Karpas-422 (cell line): ENCODE measurements around the gene DAPK2. TPM values are rescaled to one million over a fixed set of nuclear protein-coding genes. Genes with fewer than 3 reads are reported as not detected.
"Not testable (repeated sequence)": the region's sequence is repeated elsewhere in the genome, so short reads cannot be mapped to it uniquely, and the experiment has no call there.

Experiments
- DNase-seq: peaks from one replicate; pipeline ENCODE4 v3.0.0-alpha.2; 2015
- H2AFZ ChIP-seq: fragments of 200-600 bp; sonication (generic); 2 replicates; pipeline ENCODE4 v1.6.1; 2014; ENCODE audit warnings: antibody characterized with exemption, low read length, mixed read lengths
- H3K27ac ChIP-seq: fragments of 200-600 bp; sonication (generic); 2 replicates; pipeline ENCODE4 v1.5.1; 2014; ENCODE audit warnings: mild to moderate bottlenecking, low read length, moderate library complexity
- H3K27me3 ChIP-seq: fragments of 200-600 bp; sonication (generic); 2 replicates; pipeline ENCODE4 v1.6.1; 2014; ENCODE audit warnings: low read length, mixed read lengths
- H3K36me3 ChIP-seq: fragments of 200-600 bp; sonication (generic); 2 replicates; pipeline ENCODE4 v1.6.1; 2014; ENCODE audit warnings: low read length, mixed read lengths; ENCODE audit not compliant: insufficient read depth
- H3K4me1 ChIP-seq: fragments of 200-600 bp; sonication (generic); 2 replicates; pipeline ENCODE4 v1.6.1; 2014; ENCODE audit warnings: mild to moderate bottlenecking, low read length, mixed read lengths
- H3K4me2 ChIP-seq: fragments of 200-600 bp; sonication (generic); 2 replicates; pipeline ENCODE4 v1.6.1; 2014; ENCODE audit warnings: low read length, low read depth, mild to moderate bottlenecking; ENCODE audit not compliant: poor library complexity, severe bottlenecking
- H3K4me3 ChIP-seq: fragments of 200-600 bp; sonication (generic); 2 replicates; pipeline ENCODE4 v1.5.1; 2014; ENCODE audit warnings: mild to moderate bottlenecking, antibody characterized with exemption, low read length, mixed read lengths
- H3K79me2 ChIP-seq: fragments of 200-600 bp; sonication (generic); 2 replicates; pipeline ENCODE4 v1.6.1; 2014; ENCODE audit warnings: mild to moderate bottlenecking, low read length, mixed read lengths
- H3K9ac ChIP-seq: fragments of 200-600 bp; sonication (generic); 2 replicates; pipeline ENCODE4 v1.6.0; 2014; ENCODE audit warnings: low read length
- H3K9me2 ChIP-seq: fragments of 200-600 bp; sonication (generic), shearing (Covaris generic); replicated peaks from 2 replicates; pipeline ENCODE4 v1.6.0; 2014; ENCODE audit warnings: mild to moderate bottlenecking, low read length, moderate library complexity; ENCODE audit not compliant: insufficient read depth
- H3K9me3 ChIP-seq: fragments of 300-700, 200-600 bp; sonication (generic); 2 replicates; pipeline ENCODE4 v1.6.1; 2014; ENCODE audit warnings: low read length, mixed read lengths
- H4K20me1 ChIP-seq: fragments of 200-600 bp; sonication (generic); 2 replicates; pipeline ENCODE4 v1.6.1; 2014; ENCODE audit warnings: mild to moderate bottlenecking, antibody characterized with exemption, low read length, low read depth; ENCODE audit not compliant: insufficient read depth
- total RNA-seq: library from RNA; depleted of rRNA; stranded (reverse); fragments of >200 nt; shearing (Covaris generic); gene quantifications from 2 replicates; pipeline ENCODE4 v1.2.3, GENCODE V29; 2014; ENCODE audit warnings: low replicate concordance

Gene DAPK2
- total RNA-seq, 1 experiment from 2014 or later, result 40.4 TPM

- Histone ChIP-seq H3K79me2 (no peaks in the 10 kb centered on the region), H3K36me3 (no peaks in the 10 kb centered on the region), H3K9me3 (no peaks in the 10 kb centered on the region), H2AFZ (no peak overlapping the region), H3K4me1 (peaks cover 7% of the 10 kb centered on the region), H3K4me2 (no peak overlapping the region), H3K4me3 (no peak overlapping the region), H3K9me2 (no peaks in the 10 kb centered on the region), H3K9ac (no peak overlapping the region), H3K27me3 (no peaks in the 10 kb centered on the region), H3K27ac (no peak overlapping the region), H4K20me1 (no peaks in the 10 kb centered on the region)
- DNase-seq, result no peak
Observed at GRCh38 chr15:64066451-64066850, 20.2 kb upstream of the DAPK2 start.

- Histone ChIP-seq H3K36me3 (no peaks in the 10 kb centered on the region), H3K27ac (no peak overlapping the region), H4K20me1 (no peaks in the 10 kb centered on the region), H3K4me3 (no peak overlapping the region), H3K79me2 (no peaks in the 10 kb centered on the region), H3K4me1 (no peaks in the 10 kb centered on the region), H3K9me2 (no peaks in the 10 kb centered on the region), H3K4me2 (no peak overlapping the region), H2AFZ (no peak overlapping the region), H3K9me3 (no peaks in the 10 kb centered on the region), H3K27me3 (no peaks in the 10 kb centered on the region), H3K9ac (no peak overlapping the region)
- DNase-seq, result no peak
Observed at GRCh38 chr15:64060716-64061115, 14.4 kb upstream of the DAPK2 start.

GRCh38 chr15:64059104-64059503 is 12.8 kb upstream of the DAPK2 start:
- not testable (repeated sequence) for H3K27me3 ChIP-seq, H3K4me3 ChIP-seq, H3K4me1 ChIP-seq, H3K4me2 ChIP-seq, H2AFZ ChIP-seq, H3K9ac ChIP-seq, H3K27ac ChIP-seq, H3K9me3 ChIP-seq, H3K36me3 ChIP-seq, DNase-seq, H4K20me1 ChIP-seq, H3K79me2 ChIP-seq, H3K9me2 ChIP-seq

- Histone ChIP-seq H3K27ac (no peak overlapping the region), H3K27me3 (no peaks in the 10 kb centered on the region), H3K4me3 (no peak overlapping the region), H3K36me3 (no peaks in the 10 kb centered on the region), H4K20me1 (no peaks in the 10 kb centered on the region), H3K4me2 (no peak overlapping the region), H3K9ac (no peak overlapping the region), H3K9me2 (no peaks in the 10 kb centered on the region), H2AFZ (no peak overlapping the region), H3K9me3 (no peaks in the 10 kb centered on the region), H3K4me1 (no peaks in the 10 kb centered on the region), H3K79me2 (no peaks in the 10 kb centered on the region)
- no peak for DNase-seq
Observed at GRCh38 chr15:64058279-64058678, 12.0 kb upstream of the DAPK2 start.

- not testable (repeated sequence) for H3K4me1 ChIP-seq, H3K9me3 ChIP-seq, H3K9ac ChIP-seq, H2AFZ ChIP-seq, H4K20me1 ChIP-seq, DNase-seq, H3K27me3 ChIP-seq, H3K79me2 ChIP-seq, H3K4me2 ChIP-seq, H3K27ac ChIP-seq, H3K9me2 ChIP-seq, H3K4me3 ChIP-seq, H3K36me3 ChIP-seq
Observed at GRCh38 chr15:64053674-64054073, 7.4 kb upstream of the DAPK2 start.

DNA sequence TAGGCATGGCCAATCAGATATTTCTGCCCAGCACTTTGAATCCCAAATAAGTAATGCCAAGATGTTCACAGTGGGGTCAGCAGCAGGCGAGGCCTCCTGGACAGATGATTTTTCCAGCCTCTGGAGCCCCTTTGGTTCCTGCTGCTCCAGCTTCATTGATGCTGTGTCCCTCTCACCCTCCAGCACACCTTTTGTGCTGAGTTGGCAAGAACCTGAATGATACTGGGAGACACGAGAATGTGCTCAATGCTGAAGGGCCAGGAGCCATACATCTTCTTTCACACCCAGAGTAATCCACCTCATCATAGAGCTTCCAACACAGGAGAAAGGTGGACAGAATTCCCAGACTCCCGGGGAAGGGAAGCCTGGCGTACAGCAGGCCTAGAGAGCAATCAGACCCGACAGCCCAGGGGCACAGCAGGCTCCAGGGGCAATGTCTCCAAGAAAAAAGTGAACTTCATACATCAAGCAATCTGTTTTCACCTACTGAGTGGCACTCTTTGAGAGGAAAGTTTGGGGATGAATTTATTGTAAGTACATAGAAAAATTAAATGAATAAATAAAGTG is 6.7 kb upstream of the DAPK2 start:
- Histone ChIP-seq H3K27ac (no peak overlapping the region), H3K9ac (no peak overlapping the region), H3K9me3 (no peaks in the 10 kb centered on the region), H4K20me1 (no peaks in the 10 kb centered on the region), H3K27me3 (no peaks in the 10 kb centered on the region), H3K79me2 (no peaks in the 10 kb centered on the region), H3K36me3 (no peaks in the 10 kb centered on the region), H3K4me1 (peaks cover 14% of the 10 kb centered on the region), H3K4me2 (no peak overlapping the region), H2AFZ (no peak overlapping the region), H3K4me3 (no peak overlapping the region), H3K9me2 (no peaks in the 10 kb centered on the region)
- no peak for DNase-seq

DNA sequence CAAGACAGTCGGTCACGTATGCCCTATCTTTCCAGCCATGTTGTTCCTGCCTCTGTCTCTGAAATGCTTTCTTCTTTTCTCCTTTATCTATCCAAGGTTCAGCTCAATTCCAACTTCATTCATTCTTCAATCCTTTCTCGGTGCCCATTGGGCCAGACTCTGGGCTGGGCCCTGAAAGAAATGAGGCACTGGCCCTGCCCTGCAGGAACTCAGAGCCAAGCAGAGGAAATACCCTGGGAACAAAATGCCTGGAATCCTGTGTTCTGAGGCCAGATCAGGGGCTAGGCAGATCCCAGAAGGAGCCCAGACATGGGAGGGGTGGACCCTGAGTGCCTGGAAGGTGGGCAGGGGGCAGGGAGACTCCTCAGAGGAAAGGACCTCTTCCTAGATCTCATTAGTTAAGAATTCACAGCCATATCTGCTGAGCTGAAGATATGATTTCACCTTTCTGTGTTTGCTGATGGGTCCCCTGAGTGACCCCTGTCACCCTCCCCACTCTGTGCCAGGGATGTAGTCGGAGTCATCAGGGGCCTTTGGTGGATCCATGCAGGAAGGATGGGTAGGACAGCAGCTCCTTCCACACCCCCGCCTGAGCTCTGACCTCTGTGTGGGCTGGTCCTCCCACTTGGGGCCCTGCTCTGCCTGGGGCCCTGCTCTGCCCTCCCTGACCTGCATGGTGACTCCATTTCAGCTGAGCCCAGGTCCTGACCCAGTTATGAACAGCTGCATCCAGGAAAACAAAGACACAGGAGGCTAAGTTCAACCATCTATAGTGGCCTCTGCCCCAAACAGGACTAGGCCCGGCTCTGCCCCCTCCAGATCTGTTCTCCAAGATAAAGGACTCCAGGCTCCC is 5.3 kb upstream of the DAPK2 start:
- Histone ChIP-seq H3K9me3 (no peaks in the 10 kb centered on the region), H4K20me1 (no peaks in the 10 kb centered on the region), H3K4me3 (no peak overlapping the region), H3K27me3 (no peaks in the 10 kb centered on the region), H3K9ac (no peak overlapping the region), H3K27ac (no peak overlapping the region), H3K79me2 (no peaks in the 10 kb centered on the region), H3K36me3 (no peaks in the 10 kb centered on the region), H3K9me2 (no peaks in the 10 kb centered on the region), H3K4me2 (no peak overlapping the region), H2AFZ (no peak overlapping the region), H3K4me1 (peaks cover 19% of the 10 kb centered on the region)
- DNase-seq, result no peak

GRCh38 chr15:64051093-64051402 is 4.8 kb upstream of the DAPK2 start:
- DNase-seq, result no peak
- Histone ChIP-seq H3K4me2 (no peak overlapping the region), H3K9ac (no peak overlapping the region), H3K27me3 (no peaks in the 10 kb centered on the region), H4K20me1 (no peaks in the 10 kb centered on the region), H3K4me1 (peaks cover 21% of the 10 kb centered on the region), H3K79me2 (no peaks in the 10 kb centered on the region), H2AFZ (no peak overlapping the region), H3K27ac (no peak overlapping the region), H3K36me3 (no peaks in the 10 kb centered on the region), H3K9me3 (no peaks in the 10 kb centered on the region), H3K9me2 (no peaks in the 10 kb centered on the region), H3K4me3 (no peak overlapping the region)
